ENCODE data around the gene TMEM38B. TPM values are rescaled to one million over a fixed set of nuclear protein-coding genes. Genes with fewer than 3 reads are reported as not detected.
A peak's percentile ranks its signal among the peaks of the same experiment; 100 is the strongest.

Gene TMEM38B
- polyA plus RNA-seq (ENCODE audit: insufficient read length in 3 of 3), result 10 to 100 TPM; 30.2 to 53.3 (median 48.2) TPM

DNA sequence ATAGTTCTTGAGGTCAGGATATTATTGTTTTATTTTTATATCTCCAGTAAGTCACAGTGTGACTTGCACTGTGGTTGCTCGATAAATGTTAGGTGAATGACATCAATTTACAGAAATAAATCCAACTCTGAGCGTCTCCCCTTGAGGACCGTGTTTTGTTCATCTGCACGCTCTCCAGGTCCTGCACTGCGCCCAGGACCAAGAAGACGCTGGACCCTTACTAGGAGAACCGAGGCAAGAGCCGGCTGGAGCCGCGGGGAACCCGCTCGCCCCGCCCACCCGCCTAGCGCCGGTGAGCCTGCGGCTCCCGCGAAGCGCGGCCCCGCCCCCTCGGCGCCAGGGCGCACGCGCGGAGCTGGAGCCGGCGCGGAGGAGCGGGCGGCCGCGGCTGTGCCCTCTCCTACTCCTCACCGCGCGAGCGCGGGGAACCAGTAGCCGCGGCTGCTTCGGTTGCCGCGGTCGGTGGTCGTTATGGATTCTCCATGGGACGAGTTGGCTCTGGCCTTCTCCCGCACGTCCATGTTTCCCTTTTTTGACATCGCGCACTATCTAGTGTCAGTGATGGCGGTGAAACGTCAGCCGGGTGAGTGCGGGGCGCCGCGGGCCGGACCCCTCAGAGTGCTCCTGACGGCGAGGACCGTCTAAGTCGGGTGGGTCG, at the start of gene TMEM38B:
TMEM38B (plus strand) TSS at position 352 of the 658 bp plus-strand sequence; CDS start at position 472, 120 bp downstream.
- peak; percentile 72 to 82 (median 76) for DNase-seq (ENCODE audit: low read depth in 3 of 3, low spot score in 2 of 3)

- DNase-seq (ENCODE audit: low read depth in 3 of 3, low spot score in 2 of 3), result no peak
Observed at GRCh38 chr9:105646879-105647594, 47.3 kb upstream of the TMEM38B start.

DNA sequence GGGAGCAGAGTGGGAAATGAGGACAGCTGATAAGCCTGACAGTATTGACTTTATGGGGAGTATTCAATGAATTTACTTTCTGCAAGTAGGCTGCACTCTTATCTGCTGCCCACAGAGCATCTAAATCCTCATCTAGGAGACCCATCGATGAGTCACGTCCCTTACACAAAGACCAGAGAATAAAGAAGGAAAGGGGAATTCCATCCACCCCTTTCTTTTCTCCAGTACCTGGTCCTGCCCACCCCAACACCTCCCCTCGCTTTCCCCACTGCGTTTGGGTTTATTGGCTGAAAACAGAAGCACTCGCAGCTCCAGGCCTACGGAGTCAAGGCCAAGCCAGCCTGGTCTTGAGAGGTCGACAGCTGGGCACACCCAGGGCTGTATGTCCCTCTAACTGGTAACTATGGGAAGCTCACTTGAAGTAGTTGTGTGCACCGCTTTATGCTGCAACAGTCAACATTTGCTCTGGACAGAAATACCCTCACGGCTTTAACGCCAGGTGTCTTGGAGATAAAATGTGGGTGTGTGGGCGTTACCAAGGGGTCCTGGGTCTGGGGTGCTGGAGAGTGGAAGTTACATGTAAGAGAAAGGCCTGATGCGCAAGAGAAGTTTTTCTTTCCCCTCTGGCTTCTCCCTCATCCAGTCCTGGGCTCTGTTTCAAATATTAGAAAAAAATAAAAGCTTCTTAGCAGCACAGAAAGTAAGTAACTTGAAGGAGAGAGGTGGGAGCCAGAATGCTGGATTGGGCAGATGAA, 46.6 kb upstream of the TMEM38B start:
- DNase-seq (ENCODE audit: low read depth in 3 of 3, low spot score in 2 of 3), result no peak

- no peak for DNase-seq (ENCODE audit: low read depth in 3 of 3, low spot score in 2 of 3)
Observed at GRCh38 chr9:105651806-105652205, 42.5 kb upstream of the TMEM38B start.

- DNase-seq (ENCODE audit: low read depth in 3 of 3, low spot score in 2 of 3), result no peak
Observed at GRCh38 chr9:105656131-105656921, 38.0 kb upstream of the TMEM38B start.

GRCh38 chr9:105658351-105658750, 36.0 kb upstream of the TMEM38B start:
- no peak for DNase-seq (ENCODE audit: low read depth in 3 of 3, low spot score in 2 of 3)

- no peak for DNase-seq (ENCODE audit: low read depth in 3 of 3, low spot score in 2 of 3)
Observed at GRCh38 chr9:105661011-105661410, 33.3 kb upstream of the TMEM38B start.

DNA sequence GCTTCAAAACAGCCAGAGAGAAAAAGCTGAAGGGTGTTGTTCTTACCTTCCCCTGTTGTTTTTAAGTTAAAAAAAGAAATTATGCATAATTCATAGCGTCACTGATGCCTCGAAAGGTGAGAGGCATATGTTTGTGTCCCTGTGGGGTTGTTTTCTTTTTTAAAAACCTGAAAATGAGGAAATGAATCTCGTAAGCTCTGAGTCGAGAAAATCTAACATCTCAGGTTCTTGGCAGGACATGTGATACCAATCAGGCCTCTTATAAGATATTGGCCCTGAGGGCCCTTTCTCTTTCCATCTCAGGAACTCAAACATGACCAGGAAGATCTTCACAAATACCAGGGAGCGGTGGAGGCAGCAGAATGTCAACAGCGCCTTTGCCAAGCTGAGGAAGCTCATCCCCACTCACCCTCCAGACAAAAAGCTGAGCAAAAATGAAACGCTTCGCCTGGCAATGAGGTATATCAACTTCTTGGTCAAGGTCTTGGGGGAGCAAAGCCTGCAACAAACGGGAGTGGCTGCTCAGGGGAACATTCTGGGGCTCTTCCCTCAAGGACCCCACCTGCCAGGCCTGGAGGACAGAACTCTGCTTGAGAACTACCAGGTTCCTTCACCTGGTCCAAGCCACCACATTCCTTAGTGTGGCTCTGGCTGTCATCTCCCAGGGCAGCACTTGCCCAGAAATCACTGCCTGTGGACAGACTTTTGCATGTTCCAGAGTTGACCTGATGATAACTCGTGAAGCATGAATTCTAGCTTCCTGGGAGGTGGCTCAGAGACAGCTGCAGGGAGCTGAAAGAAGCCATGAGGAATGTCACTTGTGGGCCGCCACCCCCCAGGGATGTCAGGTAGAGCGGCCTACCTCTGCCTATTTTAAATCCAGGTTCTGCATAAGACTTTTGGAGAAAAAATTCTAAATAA, 31.9 kb upstream of the TMEM38B start, which contains the start of gene TAL2:
TAL2 (plus strand) TSS at position 274 of the 921 bp plus-strand sequence; CDS start at position 314, 40 bp downstream.
- DNase-seq (ENCODE audit: low read depth in 3 of 3, low spot score in 2 of 3), result no peak

DNA sequence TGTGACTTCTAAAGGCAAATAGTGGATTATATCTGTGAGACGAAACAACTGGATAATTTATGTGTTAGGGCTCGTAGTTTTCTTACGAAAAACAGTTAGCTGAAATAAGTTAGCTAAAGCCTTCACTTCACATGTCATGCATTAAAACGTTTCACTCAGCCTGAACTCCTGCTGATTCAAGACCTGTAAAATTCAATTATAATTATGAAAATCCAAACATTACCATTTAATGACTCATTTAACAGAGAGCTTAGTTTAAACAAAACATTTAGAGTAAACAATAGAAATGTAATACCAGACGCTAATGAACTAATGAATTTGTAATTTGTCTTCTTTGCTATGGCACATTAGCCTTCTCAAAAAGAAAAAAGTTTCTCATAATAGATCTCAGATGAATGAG, 30.4 kb upstream of the TMEM38B start:
- no peak for DNase-seq (ENCODE audit: low read depth in 3 of 3, low spot score in 2 of 3)

GRCh38 chr9:105667867-105668266, 26.5 kb upstream of the TMEM38B start:
- no peak for DNase-seq (ENCODE audit: low read depth in 3 of 3, low spot score in 2 of 3)

DNA sequence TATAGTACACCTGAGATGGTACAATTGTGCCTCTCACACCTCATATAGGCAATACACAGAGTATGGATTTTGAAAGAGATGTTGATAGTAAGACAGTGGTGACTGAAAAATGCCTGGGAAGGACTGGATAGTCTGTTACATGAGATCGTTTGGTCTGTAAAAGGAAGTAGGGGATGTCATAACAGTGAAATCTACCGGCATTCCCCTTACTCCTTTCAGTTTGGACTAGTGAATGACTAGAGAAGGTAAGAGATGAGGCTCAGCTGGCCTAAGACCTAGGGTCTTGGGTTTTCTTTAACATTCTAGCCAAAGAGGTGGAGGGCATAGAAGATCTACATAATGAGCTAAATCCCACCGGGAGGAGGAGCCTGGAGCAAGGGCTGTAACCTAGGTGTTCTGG, 24.0 kb upstream of the TMEM38B start:
- DNase-seq (ENCODE audit: low read depth in 3 of 3, low spot score in 2 of 3), result no peak

DNA sequence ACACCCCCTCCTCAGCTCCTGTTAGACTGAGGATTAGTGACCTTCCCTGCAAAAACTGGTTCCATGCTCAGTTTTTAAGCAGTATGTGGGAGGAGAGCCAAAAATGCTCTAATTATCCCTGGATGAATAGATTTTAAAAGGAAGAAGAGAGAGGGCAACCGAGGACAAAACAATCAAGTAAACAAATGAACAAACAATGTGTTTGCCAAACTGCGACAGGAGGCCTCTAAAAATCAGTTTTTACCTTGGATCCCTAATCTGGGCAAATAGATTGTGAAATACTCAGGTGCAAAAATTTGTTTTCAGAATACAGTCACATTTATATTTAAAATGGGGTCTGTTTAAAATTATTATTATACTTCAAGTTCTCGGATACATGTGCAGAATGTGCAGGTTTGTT, 23.6 kb upstream of the TMEM38B start:
- no peak for DNase-seq (ENCODE audit: low read depth in 3 of 3, low spot score in 2 of 3)

GRCh38 chr9:105672711-105673234, 21.6 kb upstream of the TMEM38B start:
- DNase-seq (ENCODE audit: low read depth in 3 of 3, low spot score in 2 of 3), result no peak

GRCh38 chr9:105673850-105674387, 20.4 kb upstream of the TMEM38B start:
- DNase-seq (ENCODE audit: low read depth in 3 of 3, low spot score in 2 of 3), result no peak

- no peak for DNase-seq (ENCODE audit: low read depth in 3 of 3, low spot score in 2 of 3)
Observed at GRCh38 chr9:105676351-105676923, 17.9 kb upstream of the TMEM38B start.

DNA sequence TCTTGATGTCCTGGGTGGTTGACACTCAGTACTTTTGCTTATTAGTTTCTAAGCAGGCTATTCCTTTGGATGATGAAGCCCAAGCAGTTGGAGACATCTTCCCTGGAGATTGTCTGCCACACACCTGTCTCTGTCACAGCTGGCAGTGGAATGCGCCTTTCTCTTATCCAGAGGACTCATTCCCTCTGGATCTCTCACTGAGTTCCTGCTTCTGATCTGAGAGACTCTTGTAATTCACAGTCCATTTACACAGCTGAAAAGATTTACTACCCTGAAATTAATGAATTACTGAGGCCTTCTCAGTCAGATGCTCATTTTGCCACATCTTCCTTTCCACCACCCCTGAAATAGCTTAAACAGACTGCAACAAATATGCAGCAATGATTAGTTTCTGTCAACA, 16.2 kb upstream of the TMEM38B start:
- DNase-seq (ENCODE audit: low read depth in 3 of 3, low spot score in 2 of 3), result no peak

DNA sequence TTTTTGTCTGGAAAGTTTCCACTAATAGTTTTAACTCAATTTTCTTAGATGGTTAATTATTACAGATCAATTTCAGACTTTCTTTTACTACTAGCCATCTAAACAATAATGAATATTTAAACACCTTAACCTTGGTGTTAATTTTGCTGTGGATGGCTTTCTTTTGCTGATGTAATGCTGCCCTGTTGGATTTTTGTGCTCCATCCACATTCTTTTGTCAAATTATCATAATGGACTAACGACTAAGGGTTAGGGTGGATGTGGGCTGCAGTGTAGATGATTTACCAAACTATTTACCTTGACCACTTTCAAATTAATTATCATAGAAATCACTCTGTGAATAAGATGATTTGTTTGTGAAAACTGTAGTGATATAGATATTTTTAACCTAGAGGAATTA, 15.6 kb upstream of the TMEM38B start:
- DNase-seq (ENCODE audit: low read depth in 3 of 3, low spot score in 2 of 3), result no peak

DNA sequence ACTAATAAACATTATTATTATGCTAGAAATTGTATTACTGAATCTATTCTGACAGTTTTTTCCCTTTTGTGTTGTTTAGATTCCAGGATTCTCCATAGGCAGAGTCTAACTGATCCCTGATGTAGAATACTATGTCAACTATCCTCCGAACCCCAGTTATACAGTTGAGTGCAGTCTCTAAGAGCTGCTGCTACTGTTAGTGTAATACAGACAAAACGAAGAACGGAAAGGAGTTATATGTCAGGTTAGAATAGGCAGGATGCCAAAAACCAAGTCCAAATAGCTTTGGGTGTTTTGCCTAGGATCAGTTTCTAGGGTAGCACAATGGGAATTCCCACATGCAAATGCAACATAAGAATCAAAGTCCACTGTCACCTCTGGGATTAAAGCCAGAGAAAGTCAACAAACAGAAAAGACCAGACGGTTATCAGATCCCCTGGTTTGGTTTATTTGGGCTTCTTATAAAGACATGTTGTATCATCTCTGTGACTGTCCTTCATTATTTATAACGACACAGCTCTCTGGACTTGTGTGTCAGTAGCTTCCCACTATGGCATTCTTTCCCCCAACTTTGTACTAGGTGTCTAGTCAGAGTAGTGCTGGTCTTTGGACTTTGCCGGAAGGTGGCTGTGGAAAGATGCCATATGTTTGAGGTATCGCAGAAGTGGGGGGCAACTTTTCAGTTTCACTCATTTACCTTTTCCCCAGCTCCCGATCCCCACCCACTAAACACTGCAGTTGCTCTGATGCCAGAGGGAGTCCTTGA, 14.9 kb upstream of the TMEM38B start:
- DNase-seq (ENCODE audit: low read depth in 3 of 3, low spot score in 2 of 3), result no peak
